ENCODE data around the gene RTKN. TPM values are rescaled to one million over a fixed set of nuclear protein-coding genes. Genes with fewer than 3 reads are reported as not detected.

RTKN gene
- total and polyA plus RNA-seq, 2 of the 13 experiments (the other 11 are each of a cell fraction or from before 2014, with no cell fraction given): 159 to 166 TPM

DNA sequence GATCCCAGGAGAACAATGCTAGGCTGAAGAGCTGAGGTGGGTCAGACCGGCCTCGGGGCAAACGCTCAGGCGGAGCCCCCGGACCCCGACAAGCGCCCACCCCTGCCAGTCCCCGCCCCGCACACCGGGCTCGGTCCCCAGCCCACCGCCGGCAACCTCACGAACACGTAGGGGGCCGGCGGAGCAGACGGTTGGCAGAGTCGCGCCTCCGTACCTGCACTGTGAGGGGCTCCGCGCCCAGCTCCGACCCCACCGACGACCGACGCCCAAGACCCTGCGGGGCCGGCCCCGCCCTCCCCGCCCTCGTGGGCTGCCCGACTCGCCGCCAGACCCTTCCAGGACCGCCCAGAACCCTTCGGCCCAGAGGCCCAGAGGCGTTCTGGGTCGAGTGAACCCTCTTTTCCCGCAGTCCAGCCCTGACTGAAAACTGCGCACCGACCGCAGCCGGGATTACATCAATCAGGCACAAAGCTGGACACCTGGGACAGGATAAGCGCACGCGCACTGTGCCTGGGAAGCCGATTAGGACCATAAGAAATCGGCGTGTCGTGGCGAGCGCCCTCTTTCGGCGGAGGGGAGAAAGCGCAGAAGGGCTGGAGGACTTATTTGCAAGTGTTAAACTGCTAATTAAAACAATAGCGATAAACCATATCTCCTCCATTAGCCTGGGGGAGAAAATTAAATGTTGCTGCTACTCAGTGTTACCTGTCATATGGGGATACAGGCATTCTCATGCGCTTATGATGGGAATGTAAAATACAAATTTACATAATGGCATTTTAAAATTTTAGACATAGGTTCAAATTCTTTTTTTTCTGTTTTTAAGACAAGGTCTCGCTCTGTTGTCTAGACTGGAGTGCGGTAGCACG lies 49.9 kb downstream of the RTKN start (continued):
- TF ChIP-seq MAFG (CRISPR knock-in tag; IDR thresholded peaks at IDR 0.05) (no peak), PHF5A (CRISPR knock-in tag; IDR thresholded peaks at IDR 0.05; ENCODE audit: low read depth, unreplicated experiment) (no peak), ZNF549 (CRISPR knock-in tag; IDR thresholded peaks at IDR 0.05) (0 out of 2 replicates have a peak, but pooled peaks have one; percentile 72), CAMTA2 (CRISPR knock-in tag; IDR thresholded peaks at IDR 0.05; ENCODE audit: borderline replicate concordance) (no peak), ZNF263 (CRISPR knock-in tag; IDR thresholded peaks at IDR 0.05) (0 out of 2 replicates have a peak, but pooled peaks have one; percentile 38), HNF4G (IDR thresholded peaks at IDR 0.05; ENCODE audit: borderline replicate concordance, low read depth, low read length) (no peak), HNF4G (CRISPR knock-in tag; IDR thresholded peaks at IDR 0.05; ENCODE audit: borderline replicate concordance, low read depth) (no peak; the same call in 1 of the 2 replicates), ZNF282 (IDR thresholded peaks at IDR 0.05; ENCODE audit: partially characterized antibody) (no peak), IRX3 (CRISPR knock-in tag; IDR thresholded peaks at IDR 0.05; ENCODE audit: borderline replicate concordance, low read depth) (peak; percentile 81; the same call in 1 of the 2 replicates), ATAD3A (CRISPR knock-in tag; IDR thresholded peaks at IDR 0.05) (no peak), SSRP1 (CRISPR knock-in tag; IDR thresholded peaks at IDR 0.05) (0 out of 2 replicates have a peak, but pooled peaks have one; percentile 30), MYC (CRISPR knock-in tag; IDR thresholded peaks at IDR 0.05; ENCODE audit: borderline replicate concordance) (no peak; the same call in 1 of the 2 replicates), ZSCAN20 (CRISPR knock-in tag; IDR thresholded peaks at IDR 0.05; ENCODE audit: borderline replicate concordance) (no peak), SP2 (CRISPR knock-in tag; IDR thresholded peaks at IDR 0.05) (no peak), IRF2 (CRISPR knock-in tag; IDR thresholded peaks at IDR 0.05) (peak; percentile 68), HIVEP1 (CRISPR knock-in tag; IDR thresholded peaks at IDR 0.05) (no peak), ZNF225 (CRISPR knock-in tag; IDR thresholded peaks at IDR 0.05) (peak; percentile 89), ZNF672 (CRISPR knock-in tag; IDR thresholded peaks at IDR 0.05) (no peak), ZNF772 (CRISPR knock-in tag; IDR thresholded peaks at IDR 0.05) (no peak), PRMT3 (CRISPR knock-in tag; IDR thresholded peaks at IDR 0.05; ENCODE audit: borderline replicate concordance, low read depth) (no peak), BORCS8-MEF2B (CRISPR knock-in tag; IDR thresholded peaks at IDR 0.05) (no peak; the same call in none of the 2 replicates), ZNF652 (CRISPR knock-in tag; IDR thresholded peaks at IDR 0.05; ENCODE audit: borderline replicate concordance, low read depth) (no peak; the same call in 1 of the 2 replicates)
- TF ChIP-seq, protein P1, sequence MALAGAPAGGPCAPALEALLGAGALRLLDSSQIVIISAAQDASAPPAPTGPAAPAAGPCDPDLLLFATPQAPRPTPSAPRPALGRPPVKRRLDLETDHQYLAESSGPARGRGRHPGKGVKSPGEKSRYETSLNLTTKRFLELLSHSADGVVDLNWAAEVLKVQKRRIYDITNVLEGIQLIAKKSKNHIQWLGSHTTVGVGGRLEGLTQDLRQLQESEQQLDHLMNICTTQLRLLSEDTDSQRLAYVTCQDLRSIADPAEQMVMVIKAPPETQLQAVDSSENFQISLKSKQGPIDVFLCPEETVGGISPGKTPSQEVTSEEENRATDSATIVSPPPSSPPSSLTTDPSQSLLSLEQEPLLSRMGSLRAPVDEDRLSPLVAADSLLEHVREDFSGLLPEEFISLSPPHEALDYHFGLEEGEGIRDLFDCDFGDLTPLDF (CRISPR knock-in tag; IDR thresholded peaks at IDR 0.05): no peak
- TF ChIP-seq, protein P2, sequence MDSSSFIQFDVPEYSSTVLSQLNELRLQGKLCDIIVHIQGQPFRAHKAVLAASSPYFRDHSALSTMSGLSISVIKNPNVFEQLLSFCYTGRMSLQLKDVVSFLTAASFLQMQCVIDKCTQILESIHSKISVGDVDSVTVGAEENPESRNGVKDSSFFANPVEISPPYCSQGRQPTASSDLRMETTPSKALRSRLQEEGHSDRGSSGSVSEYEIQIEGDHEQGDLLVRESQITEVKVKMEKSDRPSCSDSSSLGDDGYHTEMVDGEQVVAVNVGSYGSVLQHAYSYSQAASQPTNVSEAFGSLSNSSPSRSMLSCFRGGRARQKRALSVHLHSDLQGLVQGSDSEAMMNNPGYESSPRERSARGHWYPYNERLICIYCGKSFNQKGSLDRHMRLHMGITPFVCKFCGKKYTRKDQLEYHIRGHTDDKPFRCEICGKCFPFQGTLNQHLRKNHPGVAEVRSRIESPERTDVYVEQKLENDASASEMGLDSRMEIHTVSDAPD (CRISPR knock-in tag; IDR thresholded peaks at IDR 0.05): 0 out of 2 replicates have a peak, but pooled peaks have one; percentile 47
- TF ChIP-seq, protein P3, sequence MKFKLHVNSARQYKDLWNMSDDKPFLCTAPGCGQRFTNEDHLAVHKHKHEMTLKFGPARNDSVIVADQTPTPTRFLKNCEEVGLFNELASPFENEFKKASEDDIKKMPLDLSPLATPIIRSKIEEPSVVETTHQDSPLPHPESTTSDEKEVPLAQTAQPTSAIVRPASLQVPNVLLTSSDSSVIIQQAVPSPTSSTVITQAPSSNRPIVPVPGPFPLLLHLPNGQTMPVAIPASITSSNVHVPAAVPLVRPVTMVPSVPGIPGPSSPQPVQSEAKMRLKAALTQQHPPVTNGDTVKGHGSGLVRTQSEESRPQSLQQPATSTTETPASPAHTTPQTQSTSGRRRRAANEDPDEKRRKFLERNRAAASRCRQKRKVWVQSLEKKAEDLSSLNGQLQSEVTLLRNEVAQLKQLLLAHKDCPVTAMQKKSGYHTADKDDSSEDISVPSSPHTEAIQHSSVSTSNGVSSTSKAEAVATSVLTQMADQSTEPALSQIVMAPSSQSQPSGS (CRISPR knock-in tag; IDR thresholded peaks at IDR 0.05): peak; percentile 79; the same call in 1 of the 2 replicates
